ENCODE results near the gene BBX.
"Not testable (repeated sequence)": the region's sequence is repeated elsewhere in the genome, so short reads cannot be mapped to it uniquely, and the experiment has no call there.

The BBX gene

GRCh38 chr3:107683447-107683846 is 160.7 kb downstream of the BBX start:
- no peak for TF ChIP-seq POU2F2 (IDR thresholded peaks at IDR 0.05; ENCODE audit: low read depth, low read length)
- TF ChIP-seq PAX5 (IDR thresholded peaks at IDR 0.05; ENCODE audit: insufficient read depth, low read length, severe bottlenecking) = no peak
- TF ChIP-seq TAF1 (IDR thresholded peaks at IDR 0.05; ENCODE audit: low read depth, low read length) = no peak
- TF ChIP-seq POLR2A (IDR thresholded peaks at IDR 0.05; ENCODE audit: low read depth, low read length) = no peak
- no peak for TF ChIP-seq SPI1 (IDR thresholded peaks at IDR 0.05; ENCODE audit: low read depth, low read length)
- TF ChIP-seq POLR2AphosphoS5 (IDR thresholded peaks at IDR 0.05; ENCODE audit: low read depth, low read length) = no peak
- DNase-seq (ENCODE audit: insufficient read length, low spot score) (no peak), FAIRE-seq (peak; percentile 79)

GRCh38 chr3:107684431-107684925 is 161.7 kb downstream of the BBX start:
- DNase-seq (ENCODE audit: insufficient read length, low spot score) = no peak
- no peak for TF ChIP-seq PAX5 (IDR thresholded peaks at IDR 0.05; ENCODE audit: insufficient read depth, low read length, severe bottlenecking)
- no peak for TF ChIP-seq POU2F2 (IDR thresholded peaks at IDR 0.05; ENCODE audit: low read depth, low read length)
- TF ChIP-seq POLR2AphosphoS5 (IDR thresholded peaks at IDR 0.05; ENCODE audit: low read depth, low read length) = no peak
- TF ChIP-seq SPI1 (IDR thresholded peaks at IDR 0.05; ENCODE audit: low read depth, low read length) = no peak
- TF ChIP-seq POLR2A (IDR thresholded peaks at IDR 0.05; ENCODE audit: low read depth, low read length) = no peak
- TF ChIP-seq TAF1 (IDR thresholded peaks at IDR 0.05; ENCODE audit: low read depth, low read length) = no peak
- no peak for FAIRE-seq

- DNase-seq (ENCODE audit: insufficient read length, low spot score) (no peak), FAIRE-seq (no peak)
- TF ChIP-seq POLR2AphosphoS5 (IDR thresholded peaks at IDR 0.05; ENCODE audit: low read depth, low read length) (no peak), POLR2A (IDR thresholded peaks at IDR 0.05; ENCODE audit: low read depth, low read length) (no peak), SPI1 (IDR thresholded peaks at IDR 0.05; ENCODE audit: low read depth, low read length) (no peak)
Observed at GRCh38 chr3:107685383-107685782, 162.6 kb downstream of the BBX start.

- TF ChIP-seq POLR2A (IDR thresholded peaks at IDR 0.05; ENCODE audit: low read depth, low read length) (no peak), SPI1 (IDR thresholded peaks at IDR 0.05; ENCODE audit: low read depth, low read length) (no peak), POU2F2 (IDR thresholded peaks at IDR 0.05; ENCODE audit: low read depth, low read length) (no peak), PAX5 (IDR thresholded peaks at IDR 0.05; ENCODE audit: insufficient read depth, low read length, severe bottlenecking) (no peak), TAF1 (IDR thresholded peaks at IDR 0.05; ENCODE audit: low read depth, low read length) (no peak), POLR2AphosphoS5 (IDR thresholded peaks at IDR 0.05; ENCODE audit: low read depth, low read length) (no peak)
- no peak for FAIRE-seq
- DNase-seq (ENCODE audit: insufficient read length, low spot score) = no peak
Observed at GRCh38 chr3:107687056-107687581, 164.4 kb downstream of the BBX start.

GRCh38 chr3:107689355-107689754 is 166.6 kb downstream of the BBX start:
- FAIRE-seq = peak; percentile 13
- TF ChIP-seq POLR2A (IDR thresholded peaks at IDR 0.05; ENCODE audit: low read depth, low read length) (no peak), POU2F2 (IDR thresholded peaks at IDR 0.05; ENCODE audit: low read depth, low read length) (no peak), POLR2AphosphoS5 (IDR thresholded peaks at IDR 0.05; ENCODE audit: low read depth, low read length) (no peak), SPI1 (IDR thresholded peaks at IDR 0.05; ENCODE audit: low read depth, low read length) (no peak), TAF1 (IDR thresholded peaks at IDR 0.05; ENCODE audit: low read depth, low read length) (no peak), PAX5 (IDR thresholded peaks at IDR 0.05; ENCODE audit: insufficient read depth, low read length, severe bottlenecking) (no peak)
- no peak for DNase-seq (ENCODE audit: insufficient read length, low spot score)

GRCh38 chr3:107690522-107691138 is 167.9 kb downstream of the BBX start:
- TF ChIP-seq SPI1 (IDR thresholded peaks at IDR 0.05; ENCODE audit: low read depth, low read length) (no peak), POLR2A (IDR thresholded peaks at IDR 0.05; ENCODE audit: low read depth, low read length) (no peak), POLR2AphosphoS5 (IDR thresholded peaks at IDR 0.05; ENCODE audit: low read depth, low read length) (no peak), PAX5 (IDR thresholded peaks at IDR 0.05; ENCODE audit: insufficient read depth, low read length, severe bottlenecking) (no peak), TAF1 (IDR thresholded peaks at IDR 0.05; ENCODE audit: low read depth, low read length) (no peak), POU2F2 (IDR thresholded peaks at IDR 0.05; ENCODE audit: low read depth, low read length) (no peak)
- DNase-seq (ENCODE audit: insufficient read length, low spot score) = no peak
- no peak for FAIRE-seq

- FAIRE-seq; DNase-seq (ENCODE audit: insufficient read length, low spot score): not testable (repeated sequence)
Observed at GRCh38 chr3:107691984-107692383, 169.2 kb downstream of the BBX start.

- FAIRE-seq = not testable (repeated sequence)
Observed at GRCh38 chr3:107697348-107697747, 174.6 kb downstream of the BBX start.

GRCh38 chr3:107697855-107698254 is 175.1 kb downstream of the BBX start:
- not testable (repeated sequence) for DNase-seq (ENCODE audit: insufficient read length, low spot score); FAIRE-seq

More at GRCh38 chr3:107697348-107697747, 174.6 kb downstream of the BBX start:
- not testable (repeated sequence) for DNase-seq (ENCODE audit: insufficient read length, low spot score)

GRCh38 chr3:107699682-107700081 is 176.9 kb downstream of the BBX start:
- TF ChIP-seq TAF1 (IDR thresholded peaks at IDR 0.05; ENCODE audit: low read depth, low read length) (no peak), PAX5 (IDR thresholded peaks at IDR 0.05; ENCODE audit: insufficient read depth, low read length, severe bottlenecking) (no peak), POU2F2 (IDR thresholded peaks at IDR 0.05; ENCODE audit: low read depth, low read length) (no peak), POLR2AphosphoS5 (IDR thresholded peaks at IDR 0.05; ENCODE audit: low read depth, low read length) (no peak)
- no peak for DNase-seq (ENCODE audit: insufficient read length, low spot score)
- FAIRE-seq = no peak

- no peak for TF ChIP-seq TAF1 (IDR thresholded peaks at IDR 0.05; ENCODE audit: low read depth, low read length)
- TF ChIP-seq POU2F2 (IDR thresholded peaks at IDR 0.05; ENCODE audit: low read depth, low read length) = no peak
- TF ChIP-seq PAX5 (IDR thresholded peaks at IDR 0.05; ENCODE audit: insufficient read depth, low read length, severe bottlenecking) = no peak
- TF ChIP-seq POLR2A (IDR thresholded peaks at IDR 0.05; ENCODE audit: low read depth, low read length) = no peak
- no peak for TF ChIP-seq SPI1 (IDR thresholded peaks at IDR 0.05; ENCODE audit: low read depth, low read length)
- TF ChIP-seq POLR2AphosphoS5 (IDR thresholded peaks at IDR 0.05; ENCODE audit: low read depth, low read length) = no peak
- FAIRE-seq = no peak
- no peak for DNase-seq (ENCODE audit: insufficient read length, low spot score)
Observed at GRCh38 chr3:107701299-107701698, 178.5 kb downstream of the BBX start.
